H1 (cell line): Measurements from ENCODE around the gene IQCE. TPM values are rescaled to one million over a fixed set of nuclear protein-coding genes. Genes with fewer than 3 reads are reported as not detected.

Experiments
- CTCF ChIA-PET: fragments of 300-600 bp; sonication (Branson Sonifier 250); formaldehyde crosslinking; loops from one replicate; lab custom pipeline; 2021; ENCODE audit not compliant: partially characterized antibody; lab: Charles Lee
- POLR2A ChIA-PET: fragments of 300-600 bp; sonication (Branson Sonifier 250); formaldehyde crosslinking; loops from one replicate; lab custom pipeline; 2021; ENCODE audit warnings: inconsistent platforms; ENCODE audit not compliant: partially characterized antibody; lab: Charles Lee
- DNase-seq, 2 experiments: peaks; one replicate each; pipeline versions ENCODE4 v3.0.0 to v3.0.0-alpha.2; 2010 to 2022; ENCODE audit warnings: low spot score in 2 of 2, low read depth in 1 of 2, mixed read lengths in 1 of 2
- FAIRE-seq: peaks from 2 replicates; lab custom pipeline; 2011; peaks lifted over from hg19 to GRCh38; lab: Jason Lieb, UNC
- H2AFZ ChIP-seq: 2 replicates; pipeline ENCODE4 v1.8.1; 2012; ENCODE audit warnings: low read length, inconsistent platforms
- H2AK5ac ChIP-seq: 2 replicates; pipeline ENCODE4 v1.6.1; 2013; ENCODE audit warnings: low read depth, low read length
- H2BK120ac ChIP-seq: replicated peaks from 2 replicates; pipeline ENCODE3; 2013; ENCODE audit warnings: low read depth, low read length, inconsistent platforms
- H2BK12ac ChIP-seq: 2 replicates; pipeline ENCODE4 v1.6.1; 2013; ENCODE audit warnings: low read depth, low read length
- H2BK15ac ChIP-seq: 2 replicates; pipeline ENCODE4 v1.6.1; 2013; ENCODE audit warnings: low read length
- H2BK20ac ChIP-seq: 2 replicates; pipeline ENCODE4 v1.6.1; 2013; ENCODE audit warnings: low read length
- H2BK5ac ChIP-seq: 2 replicates; pipeline ENCODE4 v1.6.1; 2013; ENCODE audit warnings: low read depth, low read length
- H3K14ac ChIP-seq: 2 replicates; pipeline ENCODE4 v1.6.1; 2013; ENCODE audit warnings: inconsistent platforms; ENCODE audit not compliant: insufficient read length
- H3K18ac ChIP-seq: 2 replicates; pipeline ENCODE4 v1.6.1; 2013; ENCODE audit warnings: low read length; ENCODE audit errors: extremely low read depth
- H3K23ac ChIP-seq: 2 replicates; pipeline ENCODE4 v1.6.1; 2013; ENCODE audit warnings: inconsistent platforms; ENCODE audit not compliant: insufficient read length
- H3K23me2 ChIP-seq: 2 replicates; pipeline ENCODE4 v1.6.1; 2013; ENCODE audit warnings: low read depth, low read length
- H3K27ac ChIP-seq: 2 replicates; pipeline ENCODE4 v1.6.1; 2011; ENCODE audit warnings: low read depth, low read length, inconsistent platforms
- H3K27me3 ChIP-seq, 4 experiments: replicated peaks in 1 of 4; 1 replicate in 1 of 4; 2 replicates in 3 of 4; pipeline versions ENCODE4 v1.6.1 to v1.8.1; 2011 to 2013; ENCODE audit warnings: low read length in 3 of 4, mild to moderate bottlenecking in 3 of 4, inconsistent platforms in 2 of 4, mixed read lengths in 2 of 4, moderate library complexity in 1 of 4; ENCODE audit not compliant: control insufficient read depth in 3 of 4, insufficient read depth in 3 of 4; ENCODE audit errors: extremely low read depth in 1 of 4
- H3K36me3 ChIP-seq, 4 experiments: 2 replicates each; pipeline versions ENCODE4 v1.6.1 to v1.8.1; 2011 to 2013; ENCODE audit warnings: mild to moderate bottlenecking in 4 of 4, low read length in 3 of 4, moderate library complexity in 2 of 4, control low read depth in 1 of 4, inconsistent platforms in 1 of 4; ENCODE audit not compliant: insufficient read depth in 4 of 4, control insufficient read depth in 2 of 4
- H3K4ac ChIP-seq: replicated peaks from 2 replicates; pipeline ENCODE3; 2013; ENCODE audit warnings: low read length, low read depth, mixed read lengths, inconsistent platforms; ENCODE audit not compliant: insufficient read length
- H3K4me1 ChIP-seq, 4 experiments: replicated peaks in 1 of 4; 1 replicate in 1 of 4; 2 replicates in 3 of 4; pipeline versions ENCODE4 v1.6.1 to v1.8.1; 2011 to 2013; ENCODE audit warnings: low read length in 3 of 4, inconsistent platforms in 2 of 4, mixed read lengths in 1 of 4; ENCODE audit not compliant: insufficient read depth in 4 of 4, control insufficient read depth in 3 of 4
- H3K4me2 ChIP-seq, 2 experiments: 2 replicates each; pipeline versions ENCODE4 v1.6.1 to v1.8.1; 2011 to 2013; ENCODE audit warnings: low read depth in 2 of 2, low read length in 2 of 2, control low read depth in 1 of 2, inconsistent platforms in 1 of 2, mild to moderate bottlenecking in 1 of 2; ENCODE audit not compliant: insufficient read depth in 1 of 2
- H3K4me3 ChIP-seq, 4 experiments: fragments of 200-600, 300-600 bp in 1 of 4; sonication (generic), shearing (Covaris generic), sonication (Bioruptor Twin) in 1 of 4; 2 replicates each; pipeline versions ENCODE4 v1.5.1 to v1.8.1; 2011 to 2016; ENCODE audit warnings: low read length in 4 of 4, low read depth in 3 of 4, control low read depth in 2 of 4, inconsistent platforms in 2 of 4, mild to moderate bottlenecking in 2 of 4, mixed read lengths in 1 of 4, moderate library complexity in 1 of 4; ENCODE audit not compliant: insufficient read depth in 2 of 4; ENCODE audit errors: extremely low read depth in 1 of 4
- H3K56ac ChIP-seq: replicated peaks from 2 replicates; pipeline ENCODE3; 2013; ENCODE audit warnings: low read depth, mild to moderate bottlenecking, mixed read lengths, low read length, inconsistent platforms; ENCODE audit not compliant: insufficient read length
- H3K79me1 ChIP-seq: 2 replicates; pipeline ENCODE4 v1.6.1; 2013; ENCODE audit warnings: low read depth, low read length, control low read depth
- H3K79me2 ChIP-seq, 2 experiments: 2 replicates each; pipeline versions ENCODE4 v1.6.1 to v1.8.1; 2012 to 2013; ENCODE audit warnings: low read length in 2 of 2, mild to moderate bottlenecking in 2 of 2, inconsistent platforms in 1 of 2; ENCODE audit not compliant: insufficient read depth in 2 of 2, control insufficient read depth in 1 of 2
- H3K9ac ChIP-seq, 4 experiments: replicated peaks in 1 of 4; 1 replicate in 1 of 4; 2 replicates in 3 of 4; pipeline versions ENCODE4 v1.6.1 to v1.8.1; 2011 to 2013; ENCODE audit warnings: low read depth in 3 of 4, low read length in 3 of 4, control low read depth in 2 of 4, mild to moderate bottlenecking in 2 of 4, moderate library complexity in 2 of 4, inconsistent platforms in 1 of 4; ENCODE audit errors: extremely low read depth in 1 of 4
- H3K9me3 ChIP-seq, 2 experiments: 2 replicates each; pipeline versions ENCODE4 v1.6.1 to v1.8.1; 2012 to 2013; ENCODE audit warnings: mild to moderate bottlenecking in 2 of 2, moderate library complexity in 2 of 2, control low read depth in 1 of 2, inconsistent platforms in 1 of 2, low read depth in 1 of 2, low read length in 1 of 2, mixed read lengths in 1 of 2; ENCODE audit not compliant: insufficient read depth in 2 of 2
- H4K20me1 ChIP-seq, 2 experiments: replicated peaks in 1 of 2; 2 replicates each; pipeline versions ENCODE3 to v1.8.1; 2011 to 2013; ENCODE audit warnings: inconsistent platforms in 2 of 2, low read length in 2 of 2, mild to moderate bottlenecking in 1 of 2; ENCODE audit not compliant: insufficient read depth in 2 of 2, control insufficient read depth in 1 of 2
- H4K5ac ChIP-seq: 2 replicates; pipeline ENCODE4 v1.6.1; 2013; ENCODE audit warnings: low read length, low read depth, mixed read lengths, inconsistent platforms; ENCODE audit not compliant: insufficient read length
- H4K8ac ChIP-seq: 2 replicates; pipeline ENCODE4 v1.8.0; 2013; ENCODE audit warnings: mild to moderate bottlenecking, moderate library complexity, low read length, inconsistent platforms; ENCODE audit not compliant: insufficient read depth; ENCODE audit errors: extremely low read depth
- H4K91ac ChIP-seq: replicated peaks from 2 replicates; pipeline ENCODE3; 2013; ENCODE audit warnings: low read length, mixed read lengths, inconsistent platforms; ENCODE audit not compliant: insufficient read length
- BCL11A ChIP-seq, 2 experiments: IDR thresholded peaks; one replicate each; pipeline ENCODE4 v1.6.1; 2011; ENCODE audit warnings: low read depth in 2 of 2, low read length in 2 of 2, mild to moderate bottlenecking in 2 of 2
- BRCA1 ChIP-seq: IDR thresholded peaks from 2 replicates; pipeline ENCODE4 v1.6.1; 2012; ENCODE audit warnings: low read depth, low read length, improper control_type of control experiment
- EGR1 ChIP-seq: IDR thresholded peaks from 2 replicates; pipeline ENCODE4 v1.6.1; 2011; ENCODE audit warnings: low read depth, low read length, borderline replicate concordance
- KDM5A ChIP-seq: fragments of 200-600 bp; IDR thresholded peaks from 2 replicates; pipeline ENCODE4 v1.7.1; 2012; ENCODE audit warnings: mild to moderate bottlenecking, low read length, inconsistent platforms, mixed read lengths
- MAX ChIP-seq: IDR thresholded peaks from 2 replicates; pipeline ENCODE4 v1.6.1; 2012; ENCODE audit warnings: inconsistent platforms
- NANOG ChIP-seq: IDR thresholded peaks from 2 replicates; pipeline ENCODE4 v1.6.1; 2011; ENCODE audit warnings: low read length, low read depth, mild to moderate bottlenecking, inconsistent platforms; ENCODE audit not compliant: insufficient read depth, poor library complexity, severe bottlenecking
- NRF1 ChIP-seq: IDR thresholded peaks from 2 replicates; pipeline ENCODE4 v1.6.1; 2011; ENCODE audit warnings: mild to moderate bottlenecking, low read depth, low read length, improper control_type of control experiment
- POLR2A ChIP-seq, 2 experiments: IDR thresholded peaks; 1 replicate in 1 of 2; 2 replicates in 1 of 2; pipeline ENCODE4 v1.6.1; 2011; ENCODE audit warnings: low read depth in 2 of 2, low read length in 2 of 2, mild to moderate bottlenecking in 2 of 2; ENCODE audit errors: control extremely low read depth in 1 of 2
- RXRA ChIP-seq: IDR thresholded peaks from 2 replicates; pipeline ENCODE4 v1.6.1; 2011; ENCODE audit warnings: low read depth, mild to moderate bottlenecking, low read length, moderate library complexity; ENCODE audit not compliant: insufficient read depth
- SRF ChIP-seq: IDR thresholded peaks from 2 replicates; pipeline ENCODE4 v1.6.1; 2011; ENCODE audit warnings: mild to moderate bottlenecking, low read depth, low read length, moderate library complexity
- YY1 ChIP-seq: IDR thresholded peaks from 2 replicates; pipeline ENCODE4 v1.6.1; 2011; ENCODE audit warnings: low read depth, mild to moderate bottlenecking, low read length
- WGBS, 2 experiments: shearing (Covaris generic) in 1 of 2; methylation state at CpG; one replicate each; pipeline versions ENCODE4 v1.1.6 to v1.1.7; 2013 to 2015; ENCODE audit warnings: low lambda C conversion rate in 2 of 2, mixed read lengths in 2 of 2, inconsistent platforms in 1 of 2, low coverage in 1 of 2, missing lambda C conversion rate in 1 of 2; ENCODE audit not compliant: insufficient replicate concordance in 2 of 2, insufficient coverage in 1 of 2, insufficient read length in 1 of 2; ENCODE audit errors: extremely low coverage in 1 of 2, missing lambda C conversion rate in 1 of 2; 5-methylcytosine and 5-hydroxymethylcytosine counted together
- polyA plus RNA-seq, 7 experiments: library from polyadenylated mRNA; depleted of rRNA in 3 of 7; stranded (reverse) in 5 of 7; unstranded in 2 of 7; fragments of >200 nt in 5 of 7; fragments of 200-250 nt in 2 of 7; gene quantifications; 1 replicate in 5 of 7; 2 replicates in 1 of 7; 4 replicates in 1 of 7; pipeline versions ENCODE4 v1.2.1 to v1.2.3, GENCODE V29; 2011 to 2013; ENCODE audit warnings: missing spikeins in 2 of 7, mixed read lengths in 2 of 7
- total RNA-seq: library from RNA; stranded (reverse); fragmentation: NEBNext Ultra II Directional; extraction: Animal tissue kit (Norgen Biotek cat#: 25700); gene quantifications from 2 replicates; pipeline ENCODE4 v1.2.1, GENCODE V29; 2021

IQCE gene
- total and polyA plus RNA-seq, 2 of the 8 experiments (the other 6 are each of a cell fraction or from before 2014, with no cell fraction given): 2.2 to 4.9 TPM

GRCh38 chr7:2634267-2635145 is 75.7 kb downstream of the IQCE start:
- H3K79me2 ChIP-seq: peaks cover 34 to 76% of the 10 kb centered on the region in 2 experiments
- no peak overlapping the region for H2AFZ ChIP-seq
- H3K14ac ChIP-seq: no peak overlapping the region
- FAIRE-seq (no peak), DNase-seq (no peak)
- no peak overlapping the region for H3K23ac ChIP-seq
- H2BK12ac ChIP-seq: 0 out of 2 replicates have a peak overlapping the region, but pooled peaks have one; percentile 27
- H2BK15ac ChIP-seq: no peak overlapping the region; the same call in 1 of the 2 replicates
- H4K8ac ChIP-seq: 0 out of 2 replicates have a peak overlapping the region, but pooled peaks have one; percentile 53
- H3K23me2 ChIP-seq: peaks cover 18% of the 10 kb centered on the region
- 0 out of 7 replicates have a peak overlapping the region, but pooled peaks of 1 of the 4 experiments have one; percentile 89 for H3K9ac ChIP-seq
- WGBS, 2 experiments: 97% methylated on average over 19 of the region's 22 CpGs; no CpG with 5 or more reads in 1 of the 2 experiments
- H3K56ac ChIP-seq: no peak overlapping the region
- H3K79me1 ChIP-seq: peaks cover 27% of the 10 kb centered on the region
- H2BK5ac ChIP-seq: peak overlapping the region; percentile 85
- H3K27ac ChIP-seq: no peak overlapping the region
- H3K4me1 ChIP-seq: peaks cover 0 to 29% (median 13%) of the 10 kb centered on the region in 4 experiments; a peak in 6 of 7 replicates
- H3K4me3 ChIP-seq: peak overlapping the region in 3 of 4 experiments; percentile 14 to 99 (median 26); a peak in 4 of 8 replicates
- H4K91ac ChIP-seq: peak overlapping the region; percentile 93
- H3K9me3 ChIP-seq: no peaks in the 10 kb centered on the region
- peak overlapping the region; percentile 86; the same call in 1 of the 2 replicates for H2AK5ac ChIP-seq
- ChIA-PET CTCF (interaction anchor here (0.7 to 4.2 kb wide), 10 partner anchors 9 to 166 kb away, joined by 3 to 25 read pairs (median 4); no protein-coding TSS in a partner anchor), POLR2A (interaction anchor here (0.6 to 7.0 kb wide), 7 partner anchors 10 to 91 kb away, joined by 3 to 52 read pairs (median 5); no protein-coding TSS in a partner anchor)
- H3K4me2 ChIP-seq: peak overlapping the region; percentile 75 to 100
- no peaks in the 10 kb centered on the region; a peak in 2 of 8 replicates for H3K36me3 ChIP-seq
- no peak overlapping the region for H2BK120ac ChIP-seq
- peaks cover 41 to 47% of the 10 kb centered on the region in 2 experiments for H4K20me1 ChIP-seq
- peak overlapping the region; percentile 93 for H3K4ac ChIP-seq
- H2BK20ac ChIP-seq: no peak overlapping the region
- no peak overlapping the region for H4K5ac ChIP-seq
- no peaks in the 10 kb centered on the region for H3K27me3 ChIP-seq
- peak overlapping the region; percentile 83 for H3K18ac ChIP-seq
- TF ChIP-seq MAX (no peak), KDM5A (no peak), YY1 (no peak), EGR1 (no peak), RXRA (no peak), BCL11A (IDR thresholded peaks at IDR 0.05; ENCODE audit: low read depth in 2 of 2, low read length in 2 of 2) (no peak), BRCA1 (no peak), NRF1 (no peak), POLR2A (IDR thresholded peaks at IDR 0.05; ENCODE audit: control extremely low read depth in 1 of 2, low read depth in 2 of 2, low read length in 2 of 2) (no peak), NANOG (no peak), SRF (no peak)
